ENCODE data around the gene PHACTR1.
"Not testable (repeated sequence)": the region's sequence is repeated elsewhere in the genome, so short reads cannot be mapped to it uniquely, and the experiment has no call there.

The PHACTR1 gene

DNA sequence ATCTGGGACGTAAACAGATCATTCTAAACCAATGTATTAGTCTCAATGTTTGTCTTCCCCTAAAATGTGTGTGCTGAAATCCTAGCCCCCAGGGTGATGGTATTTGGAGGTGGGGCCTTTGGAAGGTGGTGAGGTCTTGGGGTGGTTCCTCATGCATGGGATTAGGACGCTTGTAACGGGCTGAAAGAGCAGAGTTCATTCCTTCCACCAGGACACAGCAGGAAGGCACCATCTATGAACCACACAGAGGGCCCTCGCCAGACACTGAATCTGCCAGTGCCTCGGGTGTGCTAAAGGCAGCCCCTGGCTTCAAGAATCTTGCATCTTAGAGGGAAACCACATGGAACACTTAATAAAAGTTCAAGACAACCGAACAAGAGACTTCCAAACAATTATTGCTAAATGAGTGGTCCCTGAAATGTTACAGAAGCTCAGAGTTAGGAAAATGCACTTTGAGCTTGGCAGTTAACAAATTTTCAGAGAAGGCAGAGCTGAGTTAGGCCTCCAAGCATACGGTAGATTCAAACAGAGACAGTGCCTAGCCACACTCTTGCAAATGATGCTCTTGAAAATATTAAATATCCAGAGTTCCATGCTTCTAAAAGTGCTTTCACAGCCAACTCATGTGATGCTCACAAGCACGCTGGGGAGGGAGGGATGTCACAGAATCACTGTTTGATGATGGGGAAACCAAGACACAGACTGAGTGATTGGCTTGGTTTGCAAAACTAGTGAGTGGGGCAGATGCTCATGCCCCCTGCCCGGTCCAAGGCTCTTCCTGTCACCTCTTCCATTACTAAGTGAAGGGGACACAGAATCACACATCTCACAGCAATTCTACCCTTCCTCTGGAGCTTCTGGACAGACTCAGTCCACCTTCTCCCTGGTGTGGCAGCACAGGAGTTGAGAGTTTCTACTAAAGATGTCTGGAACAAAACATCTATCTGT, 584.4 kb downstream of the PHACTR1 start:
- DNase-seq: no peak

DNA sequence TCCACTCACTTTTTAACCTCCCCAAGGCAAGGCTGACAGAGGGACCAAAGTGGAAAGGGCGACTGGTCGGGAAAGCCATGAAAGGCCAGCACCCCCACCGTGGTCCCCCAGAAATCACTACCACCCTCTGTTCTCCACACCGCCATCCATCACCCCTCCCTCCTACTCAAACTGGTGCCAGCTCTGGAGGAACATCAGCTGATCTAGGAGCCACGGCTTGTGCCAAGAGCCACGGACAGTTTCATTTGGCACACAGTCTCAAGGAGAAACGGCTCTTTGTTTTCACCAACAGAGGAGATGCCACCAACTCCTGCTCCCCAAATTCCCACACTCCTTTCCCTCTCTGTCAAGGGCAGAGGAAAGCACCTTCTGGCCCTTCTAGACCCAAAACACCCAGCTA, 585.7 kb downstream of the PHACTR1 start:
- DNase-seq: no peak

DNA sequence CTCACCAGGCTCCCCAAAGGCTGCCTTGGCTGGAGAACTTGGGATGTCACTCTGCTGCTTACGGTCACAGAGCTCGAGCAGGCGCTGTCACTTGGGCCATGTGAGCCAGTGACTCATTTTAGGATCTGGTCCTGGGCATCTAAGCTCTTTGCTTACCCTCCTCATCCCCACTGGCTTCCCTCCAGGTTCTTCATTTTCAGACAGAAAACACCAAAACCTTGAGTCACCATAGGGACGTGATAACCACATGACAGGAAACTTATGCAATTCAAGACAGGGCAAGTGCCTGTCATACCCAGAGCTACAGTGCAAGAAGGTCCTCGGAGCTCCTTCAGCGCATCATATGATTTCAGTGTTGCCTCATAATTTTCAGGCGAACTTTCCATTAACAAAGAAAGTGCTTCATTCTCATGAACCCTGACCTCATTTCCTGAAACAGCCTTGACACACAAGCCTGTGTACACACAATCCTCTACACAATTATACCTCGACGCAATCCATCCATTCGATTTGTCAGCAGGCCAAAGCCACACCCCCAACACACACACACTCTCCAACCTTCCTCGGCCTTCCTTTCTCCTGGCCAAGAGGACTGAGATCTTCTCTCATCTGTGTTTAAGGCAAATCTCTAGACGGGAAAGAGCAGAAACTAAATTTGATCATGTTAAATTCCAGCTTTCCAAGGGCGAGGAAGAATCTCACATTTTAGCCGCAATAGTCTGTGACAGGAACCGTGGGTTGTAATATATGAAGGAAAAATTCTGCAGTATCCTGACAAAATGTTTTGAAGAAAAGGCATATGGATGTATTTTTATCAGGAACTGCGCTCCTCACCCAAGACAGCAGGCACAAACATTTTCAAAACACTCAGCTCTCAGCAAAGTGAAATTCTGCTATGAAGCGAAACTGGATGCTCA, 586.4 kb downstream of the PHACTR1 start:
- peak; percentile 62 for DNase-seq

DNA sequence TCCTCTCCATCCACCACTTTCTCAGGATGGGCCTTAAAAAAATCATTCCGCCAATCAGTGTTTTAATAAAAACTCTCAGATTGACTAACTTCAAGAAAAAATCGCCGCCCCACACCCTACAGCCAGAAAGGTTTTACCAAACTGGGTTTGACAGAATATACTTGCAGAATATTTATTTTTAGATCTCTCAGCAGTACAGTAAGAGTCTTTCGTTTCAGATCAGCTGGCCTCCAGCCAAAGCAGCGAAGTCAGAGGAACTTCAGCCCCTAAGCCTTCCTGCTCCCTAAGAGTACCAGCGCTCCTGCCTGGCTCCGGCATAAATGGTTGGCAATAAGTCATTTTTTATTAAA, 587.1 kb downstream of the PHACTR1 start:
- no peak for DNase-seq

- no peak for DNase-seq
These were observed 587.5 kb downstream of the PHACTR1 start for GRCh38 chr6:13304101-13304500.

DNA sequence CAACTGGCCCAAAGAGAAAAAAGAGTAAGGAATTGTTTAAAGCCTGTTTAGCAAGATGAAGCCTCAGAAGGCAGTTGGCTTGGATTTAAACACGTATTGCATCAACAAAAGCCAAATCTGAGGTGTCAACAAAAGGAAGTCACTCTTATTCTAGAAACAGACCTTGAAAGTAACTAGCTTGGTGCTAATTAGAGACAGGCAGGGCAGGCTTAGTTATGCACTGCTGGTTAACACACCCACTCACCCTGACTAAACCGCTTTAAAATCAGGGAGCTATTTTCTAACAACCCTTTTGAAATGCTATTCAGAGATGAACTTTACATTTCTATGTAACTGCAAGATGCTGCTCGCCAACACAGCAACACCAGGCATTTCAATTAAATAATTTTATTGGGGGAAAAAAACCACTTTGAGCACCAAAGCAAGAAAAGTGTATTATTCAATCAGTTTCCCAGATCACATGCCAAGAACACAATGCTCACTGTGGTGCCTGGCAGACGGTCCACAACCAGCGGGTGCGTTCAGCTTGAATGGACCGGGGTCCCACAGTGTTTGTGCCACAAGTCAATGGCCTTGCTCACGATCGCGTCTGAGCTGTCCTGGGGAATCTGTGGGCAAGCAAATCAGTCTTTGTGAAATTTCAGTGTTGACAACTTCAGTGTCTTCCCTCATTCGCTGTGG, 588.2 kb downstream of the PHACTR1 start:
- DNase-seq: no peak

- DNase-seq: no peak
These were observed 588.7 kb downstream of the PHACTR1 start for GRCh38 chr6:13305288-13305687.

DNA sequence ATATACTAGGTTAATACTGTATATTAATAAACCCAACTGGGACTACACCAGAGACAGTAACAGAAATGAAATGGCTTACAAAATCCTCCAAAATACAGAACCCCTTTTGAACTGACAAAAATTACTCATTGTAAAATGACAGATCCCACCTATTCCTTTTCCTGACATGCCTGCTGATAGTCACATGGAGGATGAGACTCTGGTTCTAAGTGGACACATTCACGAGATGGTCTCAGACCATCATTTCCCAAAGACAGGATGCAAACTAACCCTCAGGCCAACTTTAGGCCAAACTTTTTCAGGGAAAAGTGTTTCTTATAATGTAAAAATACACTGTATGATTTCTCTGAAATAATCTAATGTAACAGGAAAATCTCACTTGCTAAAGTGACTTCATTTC, 589.2 kb downstream of the PHACTR1 start:
- DNase-seq: no peak

- DNase-seq: no peak
These were observed 591.0 kb downstream of the PHACTR1 start for GRCh38 chr6:13307508-13307995.

DNA sequence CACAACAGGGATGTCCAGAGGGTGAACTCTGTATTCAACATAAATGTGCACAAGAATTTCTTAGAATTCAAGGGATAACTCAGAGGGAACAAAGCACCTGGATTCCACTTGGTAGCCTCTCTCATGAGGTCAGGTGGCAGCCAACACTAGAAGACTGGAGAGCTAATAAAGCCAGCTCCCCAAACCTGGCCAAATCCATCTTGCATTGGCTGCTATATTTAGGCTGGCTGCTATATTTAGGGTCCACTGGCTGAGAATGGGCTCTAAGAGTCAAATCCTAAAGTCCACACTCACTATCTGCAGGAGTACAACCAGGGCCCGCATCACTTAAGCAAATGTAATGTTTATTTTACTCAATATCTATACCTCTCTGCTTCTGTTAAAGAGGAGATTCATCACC, 591.8 kb downstream of the PHACTR1 start:
- no peak for DNase-seq

GRCh38 chr6:13311155-13311554, 594.6 kb downstream of the PHACTR1 start:
- no peak for DNase-seq

GRCh38 chr6:13314806-13315205, 598.2 kb downstream of the PHACTR1 start:
- no peak for DNase-seq

GRCh38 chr6:13315896-13316295, 599.3 kb downstream of the PHACTR1 start:
- no peak for DNase-seq

DNA sequence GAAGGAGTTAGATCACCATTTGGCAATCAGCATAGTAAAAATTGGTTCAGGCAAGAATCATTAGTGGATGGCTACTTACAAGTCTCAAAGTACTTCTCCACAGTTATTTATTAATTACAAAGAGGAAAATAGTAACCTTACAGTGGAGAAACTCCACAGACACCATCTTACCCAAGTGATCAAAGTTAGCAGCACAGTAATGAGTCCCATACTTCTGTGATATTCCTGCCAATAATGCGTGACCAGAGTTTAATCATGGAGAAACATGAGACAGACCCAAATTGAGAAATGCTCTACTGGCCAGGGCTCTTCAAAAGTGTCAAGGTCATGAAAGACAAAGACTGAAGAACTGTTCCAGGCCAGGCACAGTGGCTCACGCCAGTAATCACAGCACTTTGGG, 602.3 kb downstream of the PHACTR1 start:
- no peak for DNase-seq

GRCh38 chr6:13319891-13320564, 603.5 kb downstream of the PHACTR1 start:
- no peak for DNase-seq

DNA sequence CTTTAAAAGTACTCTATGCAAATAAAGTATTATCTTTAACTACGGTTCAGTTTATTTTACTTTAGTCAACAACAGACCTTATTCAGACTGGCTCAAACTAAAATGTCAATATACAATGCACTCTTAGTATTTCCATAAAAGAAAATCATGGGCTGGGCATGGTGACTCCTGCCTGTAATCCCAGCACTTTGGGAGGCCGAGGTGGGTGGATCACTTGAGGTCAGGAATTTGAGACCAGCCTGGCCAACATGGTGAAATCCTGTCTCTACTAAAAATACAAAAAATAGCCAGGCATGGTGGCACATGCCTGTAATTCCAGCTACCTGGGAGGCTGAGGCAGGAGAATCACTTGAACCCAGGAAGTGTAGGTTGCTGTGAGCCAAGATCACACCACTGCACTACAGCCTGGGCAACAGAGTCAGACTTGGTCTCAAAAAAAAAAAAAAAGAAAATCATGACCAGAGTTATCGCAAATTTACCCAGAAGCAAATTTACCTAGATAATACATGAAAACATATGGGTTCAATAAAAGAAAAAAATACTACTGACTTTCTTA, 609.5 kb downstream of the PHACTR1 start:
- DNase-seq: not testable (repeated sequence)

- peak; percentile 62 for DNase-seq
These were observed 611.1 kb downstream of the PHACTR1 start for GRCh38 chr6:13327691-13328075.

DNA sequence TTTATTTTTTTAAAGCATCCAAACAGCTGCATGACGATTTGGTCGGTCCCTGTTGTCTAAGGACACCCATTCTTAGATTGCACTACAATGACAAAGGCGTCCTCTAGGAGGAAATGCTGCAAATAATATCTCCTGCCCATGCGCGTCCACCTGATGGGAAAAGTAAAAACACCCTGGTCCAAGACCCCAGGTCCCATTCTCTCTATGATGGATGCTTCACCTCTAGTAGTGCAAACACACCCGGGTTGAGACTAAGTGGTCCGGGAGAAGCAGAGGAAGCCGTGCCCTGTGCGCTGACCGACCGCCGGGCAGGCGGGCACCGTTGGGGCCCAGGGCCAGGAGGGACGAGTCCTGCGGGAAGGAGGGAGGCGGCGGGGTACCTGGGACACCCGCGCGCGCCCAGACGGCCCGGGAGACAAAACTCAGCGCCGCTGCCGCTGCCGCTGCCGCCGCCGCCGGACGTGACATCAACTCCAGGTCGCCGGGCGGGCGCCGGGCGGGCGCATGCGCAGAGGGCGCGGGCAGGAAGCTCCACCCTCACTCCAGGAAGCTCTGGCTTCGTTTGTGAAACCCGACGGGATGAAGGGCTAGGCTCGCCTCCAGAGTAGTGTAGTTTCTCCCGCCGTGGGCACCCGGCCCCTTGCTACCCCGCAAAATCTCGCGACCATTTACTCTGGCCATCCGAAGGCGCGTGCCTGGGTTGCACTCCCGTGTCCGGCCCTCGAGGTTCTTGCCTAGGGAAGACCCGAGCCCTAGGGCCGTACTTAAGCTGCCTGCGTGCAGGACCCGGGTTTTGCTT, 611.7 kb downstream of the PHACTR1 start, which contains the start of gene TBC1D7:
TSS of gene TBC1D7 (minus strand) at position 462 of the 799 bp plus-strand sequence. CDS start 1,639 bp downstream, outside the sequence.
- DNase-seq: peak; percentile 91

- no peak for DNase-seq
These were observed 612.3 kb downstream of the PHACTR1 start for GRCh38 chr6:13328875-13329183.

DNA sequence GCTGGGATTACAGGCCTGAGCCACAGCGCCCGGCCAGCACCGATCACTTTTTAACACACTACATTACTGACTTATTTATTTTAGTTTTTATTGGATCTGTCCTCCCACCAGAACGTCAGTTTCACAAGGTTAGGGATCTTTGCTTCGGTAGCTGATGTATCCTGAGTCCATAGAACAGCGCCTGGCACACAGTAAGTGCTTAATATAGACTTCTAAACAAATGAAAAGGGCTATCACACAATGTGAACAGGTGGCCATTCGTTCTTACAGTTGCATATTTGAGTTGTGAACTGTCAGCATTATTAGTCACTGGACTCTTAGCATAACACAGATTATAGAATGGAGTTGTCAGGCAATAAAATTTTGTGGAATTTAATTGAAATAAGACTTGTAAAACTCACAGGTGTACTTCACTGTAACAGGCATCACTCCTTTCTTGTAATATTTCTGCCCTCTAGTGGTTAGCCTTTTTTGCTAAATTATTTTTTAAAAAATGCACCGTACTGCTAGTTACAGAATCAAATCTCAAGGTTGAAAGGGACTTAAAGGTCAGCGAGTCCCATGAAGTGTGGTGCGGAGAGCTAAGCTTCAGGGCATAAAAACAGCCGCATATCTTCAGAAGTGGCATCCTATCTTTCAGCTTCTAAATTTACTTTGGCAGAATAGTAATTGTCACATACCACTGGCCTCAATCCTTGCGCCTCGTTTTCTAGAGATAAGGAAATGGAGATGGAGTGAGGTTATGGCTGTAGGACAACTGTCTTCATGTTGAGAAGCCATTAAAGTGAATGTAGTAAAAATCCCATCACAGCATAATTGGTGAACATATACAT, 615.2 kb downstream of the PHACTR1 start:
- DNase-seq: peak; percentile 45
